GM12878 (cell line): ENCODE results near the gene SMIM9. TPM values are rescaled to one million over a fixed set of nuclear protein-coding genes. Genes with fewer than 3 reads are reported as not detected.

Experiments used
- ATAC-seq: fragments of 200-7000 bp; cut with Tn5 transposase; 3 replicates; pipeline ENCODE4 v1.9.1; 2020; ENCODE audit warnings: mild to moderate bottlenecking, moderate library complexity
- BruUV-seq: library from RNA; stranded (reverse); fragments of 400-500 nt; replicated peaks from 2 replicates; lab custom pipeline; 2021; lab: Mats Ljungman, UMichigan
- CTCF ChIA-PET: fragments of 300-600 bp; sonication (Branson Sonifier 250); formaldehyde crosslinking; extraction: SDS; loops from one replicate; lab custom pipeline; 2021; ENCODE audit warnings: inconsistent platforms; lab: Yijun Ruan, JAX
- POLR2A ChIA-PET: fragments of 350-600 bp; formaldehyde crosslinking; extraction: SDS; loops from one replicate; lab custom pipeline; 2021; ENCODE audit warnings: inconsistent platforms; lab: Charles Lee
- RAD21 ChIA-PET: fragments of 300-600 bp; sonication (Branson Sonifier 250); formaldehyde crosslinking; loops from one replicate; lab custom pipeline; 2023; ENCODE audit warnings: antibody characterized with exemption; ENCODE audit not compliant: unreplicated experiment; lab: Charles Lee
- SMC1A ChIA-PET: fragments of 300-600 bp; sonication (Branson Sonifier 250); formaldehyde crosslinking; loops from one replicate; lab custom pipeline; 2023; ENCODE audit not compliant: unreplicated experiment, uncharacterized antibody; lab: Charles Lee
- DNase-seq: peaks from one replicate; pipeline ENCODE4 v3.0.0-alpha.2; 2011; ENCODE audit warnings: low read depth, low spot score
- FAIRE-seq: peaks from 3 replicates; lab custom pipeline; 2011; peaks lifted over from hg19 to GRCh38; lab: Jason Lieb, UNC
- H2AFZ ChIP-seq: 2 replicates; pipeline ENCODE4 v1.6.0; 2011; ENCODE audit warnings: low read depth, low read length, control low read depth; ENCODE audit not compliant: control insufficient read depth
- H3K27ac ChIP-seq: 2 replicates; pipeline ENCODE4 v1.5.1; 2011; ENCODE audit warnings: control low read depth; ENCODE audit not compliant: control insufficient read depth, insufficient read depth
- H3K27me3 ChIP-seq, 2 experiments: replicated peaks in 1 of 2; 2 replicates each; pipeline versions ENCODE4 v1.6.0 to v1.6.1; 2011; ENCODE audit warnings: low read length in 1 of 2; ENCODE audit not compliant: control insufficient read depth in 2 of 2, insufficient read depth in 2 of 2
- H3K36me3 ChIP-seq, 2 experiments: 2 replicates each; pipeline ENCODE4 v1.5.1; 2011; ENCODE audit warnings: low read length in 1 of 2; ENCODE audit not compliant: control insufficient read depth in 2 of 2, insufficient read depth in 2 of 2
- H3K4me1 ChIP-seq: 2 replicates; pipeline ENCODE4 v1.6.1; 2011; ENCODE audit warnings: mild to moderate bottlenecking, low read length, moderate library complexity, mixed read lengths; ENCODE audit not compliant: control insufficient read depth, insufficient read depth
- H3K4me2 ChIP-seq: 2 replicates; pipeline ENCODE4 v1.6.0; 2011; ENCODE audit warnings: control low read depth; ENCODE audit not compliant: control insufficient read depth, insufficient read depth
- H3K4me3 ChIP-seq: fragments of 200-600 bp; sonication (generic); 2 replicates; pipeline ENCODE4 v1.5.1; 2016
- H3K79me2 ChIP-seq: 2 replicates; pipeline ENCODE4 v1.6.0; 2011; ENCODE audit warnings: low read length; ENCODE audit not compliant: control insufficient read depth, insufficient read depth
- H3K9ac ChIP-seq: 2 replicates; pipeline ENCODE4 v1.8.0; 2011; ENCODE audit warnings: low read length, control low read depth, mixed read lengths; ENCODE audit not compliant: control insufficient read depth, insufficient read depth
- H3K9me3 ChIP-seq: replicated peaks from 3 replicates; pipeline ENCODE4 v1.5.1; 2011; ENCODE audit warnings: mild to moderate bottlenecking, low read length; ENCODE audit not compliant: control insufficient read depth, insufficient read depth
- H4K20me1 ChIP-seq: 2 replicates; pipeline ENCODE4 v1.6.0; 2011; ENCODE audit not compliant: control insufficient read depth, insufficient read depth
- GABPA ChIP-seq: IDR thresholded peaks from 2 replicates; pipeline ENCODE4 v1.6.1; 2014; ENCODE audit warnings: antibody characterized with exemption, low read depth, mild to moderate bottlenecking, inconsistent platforms
- HCFC1 ChIP-seq: fragments of 150-350 bp; IDR thresholded peaks from 2 replicates; pipeline ENCODE4 v1.6.1; 2014; ENCODE audit warnings: low read length
- IKZF1 ChIP-seq: fragments of 450-650 bp; conservative IDR thresholded peaks from 2 replicates; pipeline ENCODE4 v1.6.1; 2017; ENCODE audit warnings: antibody characterized with exemption, mild to moderate bottlenecking
- IRF4 ChIP-seq: IDR thresholded peaks from 2 replicates; pipeline ENCODE4 v1.6.1; 2011; ENCODE audit warnings: low read depth, low read length
- MLLT1 ChIP-seq: fragments of 450-650 bp; IDR thresholded peaks from 2 replicates; pipeline ENCODE4 v1.6.1; 2016; ENCODE audit warnings: mild to moderate bottlenecking
- NR2C2 ChIP-seq: IDR thresholded peaks from 2 replicates; pipeline ENCODE4 v1.6.1; 2011; ENCODE audit warnings: borderline replicate concordance, low read depth; ENCODE audit not compliant: control insufficient read depth, insufficient read length
- PML ChIP-seq: IDR thresholded peaks from 2 replicates; pipeline ENCODE4 v1.6.1; 2012; ENCODE audit warnings: low read length, inconsistent platforms
- RAD21 ChIP-seq: IDR thresholded peaks from 2 replicates; pipeline ENCODE4 v1.6.1; 2011; ENCODE audit warnings: mild to moderate bottlenecking, low read depth, low read length, moderate library complexity; ENCODE audit not compliant: insufficient read depth
- RBBP5 ChIP-seq: fragments of 200-600 bp; sonication (generic); conservative IDR thresholded peaks from 2 replicates; pipeline ENCODE4 v1.6.1; 2016
- TAF1 ChIP-seq: IDR thresholded peaks from 2 replicates; pipeline ENCODE4 v1.6.1; 2011; ENCODE audit warnings: mild to moderate bottlenecking, low read depth, low read length, borderline replicate concordance
- USF2 ChIP-seq: IDR thresholded peaks from 2 replicates; pipeline ENCODE4 v1.6.1; 2011; ENCODE audit warnings: low read depth, low read length, improper control_type of control experiment, borderline replicate concordance
- ZBED1 ChIP-seq: IDR thresholded peaks from 2 replicates; pipeline ENCODE4 v1.6.1; 2016; ENCODE audit warnings: borderline replicate concordance
- WGBS: methylation state at CpG from one replicate; pipeline ENCODE4 v1.1.6; 2016; ENCODE audit warnings: low lambda C conversion rate; ENCODE audit not compliant: insufficient replicate concordance, insufficient coverage; ENCODE audit errors: missing lambda C conversion rate; 5-methylcytosine and 5-hydroxymethylcytosine counted together
- in situ Hi-C: fragments of 300-500 bp; cut with MboI; formaldehyde crosslinking; loops from 9 replicates; pipeline ENCODE4 v1.14.3; 2018; ENCODE audit warnings: mixed read lengths
- intact Hi-C: fragments of 100-400 bp; cut with micrococcal nuclease; formaldehyde crosslinking; loops from one replicate; pipeline ENCODE4 v1.14.2; 2022; ENCODE audit not compliant: unreplicated experiment
- polyA plus RNA-seq, 11 experiments: library from polyadenylated mRNA; depleted of rRNA in 4 of 11; unstranded in 6 of 11; stranded (reverse) in 5 of 11; fragments of >200 nt; fragmentation: Nextera tagmentation in 4 of 11; fragmentation: Illumina TruSeq in 1 of 11; extraction: Ambion mirVana in 4 of 11; extraction: Trizol in 1 of 11; gene quantifications; 1 replicate in 1 of 11; 2 replicates in 10 of 11; pipeline versions ENCODE4 v1.2.1 to v1.2.3, GENCODE V29; 2011 to 2016; ENCODE audit warnings: inconsistent platforms in 2 of 11, missing spikeins in 2 of 11, low read depth in 1 of 11
- total RNA-seq, 4 experiments: library from RNA; depleted of rRNA in 3 of 4; stranded (reverse); fragments of >200 nt in 3 of 4; fragmentation: Illumina TruSeq in 1 of 4; extraction: Trizol in 1 of 4; gene quantifications; 2 replicates each; pipeline versions ENCODE4 v1.2.1 to v1.2.3, GENCODE V29; 2013 to 2021
- TF ChIP-seq, protein P1 (sequence below): fragments of 450-650 bp; IDR thresholded peaks from 2 replicates; pipeline ENCODE4 v1.6.1; 2016; ENCODE audit warnings: mild to moderate bottlenecking, moderate library complexity, borderline replicate concordance

The SMIM9 gene
- total and polyA plus RNA-seq, 10 of the 15 experiments (the other 5 are each of a cell fraction or from before 2014, with no cell fraction given): not detected

DNA sequence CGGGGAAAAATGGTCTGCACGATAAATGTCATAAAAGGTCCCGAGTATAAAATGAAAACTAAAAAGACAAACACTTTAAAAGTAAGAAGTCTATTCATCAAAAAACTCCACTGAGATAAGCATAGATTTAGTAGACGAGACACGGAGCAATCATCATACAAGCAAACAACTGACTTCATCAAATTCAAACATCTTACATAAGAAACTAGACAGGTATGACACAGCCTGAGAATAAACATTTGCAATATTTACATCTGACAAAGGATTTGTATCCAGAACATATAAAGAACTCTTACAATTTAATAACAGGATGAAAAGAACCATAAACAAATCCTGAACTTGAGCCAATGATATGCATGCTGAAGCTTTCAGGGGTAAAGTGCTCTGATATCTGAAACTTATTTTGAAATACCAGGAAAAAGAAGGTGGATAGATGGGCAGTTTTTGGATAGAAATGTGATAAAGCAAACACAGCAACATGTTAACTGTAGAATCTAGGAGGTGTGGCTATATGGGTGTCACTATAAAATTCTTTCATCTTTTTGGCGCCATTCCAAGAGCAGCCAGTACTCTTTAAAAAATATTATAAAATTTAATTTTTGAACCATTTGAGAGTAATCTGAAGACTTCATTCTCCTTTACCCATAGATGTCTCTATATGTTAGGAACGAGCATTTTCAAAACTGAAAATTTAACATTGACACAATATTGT, 41.2 kb downstream of the SMIM9 start:
- H3K4me1 ChIP-seq: no peaks in the 10 kb centered on the region
- no peak overlapping the region for H2AFZ ChIP-seq
- no peak overlapping the region for H3K4me3 ChIP-seq
- SMC1A ChIA-PET: no interaction called here
- H3K9me3 ChIP-seq: no peaks in the 10 kb centered on the region
- H3K27me3 ChIP-seq: no peaks in the 10 kb centered on the region
- FAIRE-seq (no peak), DNase-seq (no peak), ATAC-seq (no peak)
- no peak overlapping the region for H3K9ac ChIP-seq
- no peaks in the 10 kb centered on the region for H3K36me3 ChIP-seq
- POLR2A ChIA-PET: no interaction called here
- intact Hi-C loops: no loop called here
- no peaks in the 10 kb centered on the region for H4K20me1 ChIP-seq
- H3K4me2 ChIP-seq: no peak overlapping the region
- whole genome bisulfite sequencing: 75% methylated on average over 7 of the region's 7 CpGs
- CTCF ChIA-PET: no interaction called here
- H3K79me2 ChIP-seq: no peaks in the 10 kb centered on the region
- BruUV-seq: no TSS peak
- RAD21 ChIA-PET: no interaction called here
- in situ Hi-C loops: no loop called here
- H3K27ac ChIP-seq: no peak overlapping the region
- no peak for TF ChIP-seq RBBP5
- TF ChIP-seq, protein P1, sequence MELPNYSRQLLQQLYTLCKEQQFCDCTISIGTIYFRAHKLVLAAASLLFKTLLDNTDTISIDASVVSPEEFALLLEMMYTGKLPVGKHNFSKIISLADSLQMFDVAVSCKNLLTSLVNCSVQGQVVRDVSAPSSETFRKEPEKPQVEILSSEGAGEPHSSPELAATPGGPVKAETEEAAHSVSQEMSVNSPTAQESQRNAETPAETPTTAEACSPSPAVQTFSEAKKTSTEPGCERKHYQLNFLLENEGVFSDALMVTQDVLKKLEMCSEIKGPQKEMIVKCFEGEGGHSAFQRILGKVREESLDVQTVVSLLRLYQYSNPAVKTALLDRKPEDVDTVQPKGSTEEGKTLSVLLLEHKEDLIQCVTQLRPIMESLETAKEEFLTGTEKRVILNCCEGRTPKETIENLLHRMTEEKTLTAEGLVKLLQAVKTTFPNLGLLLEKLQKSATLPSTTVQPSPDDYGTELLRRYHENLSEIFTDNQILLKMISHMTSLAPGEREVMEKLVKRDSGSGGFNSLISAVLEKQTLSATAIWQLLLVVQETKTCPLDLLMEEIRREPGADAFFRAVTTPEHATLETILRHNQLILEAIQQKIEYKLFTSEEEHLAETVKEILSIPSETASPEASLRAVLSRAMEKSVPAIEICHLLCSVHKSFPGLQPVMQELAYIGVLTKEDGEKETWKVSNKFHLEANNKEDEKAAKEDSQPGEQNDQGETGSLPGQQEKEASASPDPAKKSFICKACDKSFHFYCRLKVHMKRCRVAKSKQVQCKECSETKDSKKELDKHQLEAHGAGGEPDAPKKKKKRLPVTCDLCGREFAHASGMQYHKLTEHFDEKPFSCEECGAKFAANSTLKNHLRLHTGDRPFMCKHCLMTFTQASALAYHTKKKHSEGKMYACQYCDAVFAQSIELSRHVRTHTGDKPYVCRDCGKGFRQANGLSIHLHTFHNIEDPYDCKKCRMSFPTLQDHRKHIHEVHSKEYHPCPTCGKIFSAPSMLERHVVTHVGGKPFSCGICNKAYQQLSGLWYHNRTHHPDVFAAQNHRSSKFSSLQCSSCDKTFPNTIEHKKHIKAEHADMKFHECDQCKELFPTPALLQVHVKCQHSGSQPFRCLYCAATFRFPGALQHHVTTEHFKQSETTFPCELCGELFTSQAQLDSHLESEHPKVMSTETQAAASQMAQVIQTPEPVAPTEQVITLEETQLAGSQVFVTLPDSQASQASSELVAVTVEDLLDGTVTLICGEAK: no peak
- TF ChIP-seq GABPA: no peak
- TF ChIP-seq TAF1: no peak
- no peak for TF ChIP-seq MLLT1
- TF ChIP-seq HCFC1: no peak
- no peak for TF ChIP-seq ZBED1
- no peak for TF ChIP-seq PML
- no peak for TF ChIP-seq IKZF1
- no peak for TF ChIP-seq IRF4
- TF ChIP-seq RAD21: no peak
- no peak for TF ChIP-seq NR2C2
- no peak for TF ChIP-seq USF2
